Measurements from ENCODE around the gene GATAD2A.

GRCh38 chr19:19487950-19488874 lies 82.7 kb downstream of the GATAD2A start:
- TF ChIP-seq CTCF (IDR thresholded peaks at IDR 0.05 in 2 of 3, conservative IDR thresholded peaks at IDR 0.05 in 1 of 3; ENCODE audit: insufficient read depth in 2 of 3, low read depth in 1 of 3, low read length in 3 of 3) (no peak), SMAD2 (IDR thresholded peaks at IDR 0.05; ENCODE audit: low read depth, low read length) (no peak), TEAD1 (CRISPR knock-in tag; IDR thresholded peaks at IDR 0.05) (no peak), LCOR (CRISPR knock-in tag; IDR thresholded peaks at IDR 0.05) (no peak), RAD21 (CRISPR knock-in tag; conservative IDR thresholded peaks at IDR 0.05 in 1 of 2, IDR thresholded peaks at IDR 0.05 in 1 of 2) (no peak; a peak in 1 of 4 replicates), ZNF592 (IDR thresholded peaks at IDR 0.05) (peak; percentile 65)
